Measurements from ENCODE around the gene TFAP2E. TPM values are rescaled to one million over a fixed set of nuclear protein-coding genes. Genes with fewer than 3 reads are reported as not detected.
"Not testable (repeated sequence)": the region's sequence is repeated elsewhere in the genome, so short reads cannot be mapped to it uniquely, and the experiment has no call there.

TFAP2E gene
- total and polyA plus RNA-seq, 11 donors: 0.12 to 0.57 (median 0.29) TPM; not detected in 3

GRCh38 chr1:35585281-35585680, 12.2 kb downstream of the TFAP2E start:
- Histone ChIP-seq H3K27me3 (no peaks in the 10 kb centered on the region), H3K36me3 (no peaks in the 10 kb centered on the region), H3K9me3 (no peaks in the 10 kb centered on the region), H3K4me3 (no peak overlapping the region), H3K27ac (no peak overlapping the region), H3K4me1 (no peaks in the 10 kb centered on the region)
- intact Hi-C loops (cut with DNase I): no loop called here
- DNase-seq (no peak), ATAC-seq (no peak)
- TF ChIP-seq CTCF (IDR thresholded peaks at IDR 0.05) (no peak), POLR2A (IDR thresholded peaks at IDR 0.05) (no peak)
- WGBS, 4 donors: 83 to 91% (median 87%) methylated on average over 3 of the region's 3 CpGs

- intact Hi-C loops (cut with DNase I); H3K27me3 ChIP-seq; ATAC-seq; H3K4me3 ChIP-seq; H3K4me1 ChIP-seq; H3K36me3 ChIP-seq; DNase-seq; H3K9me3 ChIP-seq; H3K27ac ChIP-seq: not testable (repeated sequence)
- WGBS, 4 donors: 94 to 100% (median 96%) methylated on average over 1 of the region's 1 CpG
These were observed 12.7 kb downstream of the TFAP2E start for GRCh38 chr1:35585805-35586204.

- 83 to 92% (median 89%) methylated on average over 7 of the region's 7 CpGs for WGBS, 4 donors
- Histone ChIP-seq H3K36me3 (peaks cover 0 to 9% (median 0%) of the 10 kb centered on the region in 9 donors), H3K4me3 (no peak overlapping the region), H3K27me3 (no peaks in the 10 kb centered on the region), H3K27ac (no peak overlapping the region), H3K9me3 (no peaks in the 10 kb centered on the region), H3K4me1 (no peaks in the 10 kb centered on the region)
- TF ChIP-seq POLR2A (IDR thresholded peaks at IDR 0.05): no peak
- TF ChIP-seq CTCF (IDR thresholded peaks at IDR 0.05): no peak
- no peak for DNase-seq
- intact Hi-C loops (cut with DNase I): no loop called here
- ATAC-seq: no peak
These were observed 13.7 kb downstream of the TFAP2E start for GRCh38 chr1:35586808-35587207.

- Histone ChIP-seq H3K36me3 (peaks cover 0 to 9% (median 0%) of the 10 kb centered on the region in 9 donors), H3K27ac (no peak overlapping the region), H3K4me3 (no peak overlapping the region), H3K4me1 (no peaks in the 10 kb centered on the region), H3K9me3 (no peaks in the 10 kb centered on the region), H3K27me3 (no peaks in the 10 kb centered on the region)
- WGBS, 4 donors: 76 to 87% (median 83%) methylated on average over 6 of the region's 6 CpGs
- intact Hi-C loops (cut with DNase I): no loop called here
- ATAC-seq (no peak), DNase-seq (no peak)
- TF ChIP-seq POLR2A (IDR thresholded peaks at IDR 0.05): no peak
- TF ChIP-seq CTCF (IDR thresholded peaks at IDR 0.05): no peak
These were observed 14.6 kb downstream of the TFAP2E start for GRCh38 chr1:35587736-35588135.

- WGBS, 4 donors: 72 to 78% (median 73%) methylated on average over 16 to 21 of the region's 21 CpGs
- Histone ChIP-seq H3K36me3 (peaks cover 0 to 9% (median 0%) of the 10 kb centered on the region in 9 donors), H3K27me3 (no peaks in the 10 kb centered on the region), H3K27ac (no peak overlapping the region), H3K4me1 (no peaks in the 10 kb centered on the region), H3K4me3 (no peak overlapping the region), H3K9me3 (no peaks in the 10 kb centered on the region)
- intact Hi-C loops (cut with DNase I): no loop called here
- TF ChIP-seq CTCF (IDR thresholded peaks at IDR 0.05): no peak
- no peak for TF ChIP-seq POLR2A (IDR thresholded peaks at IDR 0.05)
- ATAC-seq: no peak
- no peak for DNase-seq
These were observed 15.2 kb downstream of the TFAP2E start for GRCh38 chr1:35588197-35588910.
